GM18870 (cell line): Measurements from ENCODE around the gene RFPL2.

ENCODE experiments used
- ATAC-seq: cut with Tn5 transposase; IDR thresholded peaks from one replicate; pipeline ENCODE4 v1.9.1; 2021; ENCODE audit warnings: moderate library complexity; ENCODE audit not compliant: unreplicated experiment

Gene RFPL2

GRCh38 chr22:32204856-32205722, at the start of gene RFPL2:
TSS of gene RFPL2 (minus strand) at chr22:32205073. CDS start at chr22:32202451, 2,622 bp downstream.
- ATAC-seq = no peak

GRCh38 chr22:32249231-32249630, 44.4 kb upstream of the RFPL2 start:
- ATAC-seq = no peak

DNA sequence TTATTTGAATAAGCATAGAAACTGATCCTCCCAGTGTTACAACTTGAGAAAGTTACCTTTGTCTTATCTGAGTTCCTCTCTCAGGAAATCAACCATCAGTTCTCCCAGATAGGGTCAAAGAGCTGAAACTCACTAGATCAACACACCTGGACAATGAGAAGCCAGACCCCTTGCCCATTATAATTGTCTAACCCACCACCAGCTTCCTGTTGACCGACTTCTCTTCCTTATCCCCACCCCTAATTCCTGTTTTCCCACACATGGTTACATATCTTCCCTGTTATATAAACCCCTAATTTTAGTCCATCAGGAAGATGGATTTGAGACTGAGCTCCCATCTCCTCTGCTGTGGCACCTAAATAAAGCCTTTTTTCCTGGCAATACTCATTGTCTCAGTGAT, 43.4 kb upstream of the RFPL2 start:
- no peak for ATAC-seq

DNA sequence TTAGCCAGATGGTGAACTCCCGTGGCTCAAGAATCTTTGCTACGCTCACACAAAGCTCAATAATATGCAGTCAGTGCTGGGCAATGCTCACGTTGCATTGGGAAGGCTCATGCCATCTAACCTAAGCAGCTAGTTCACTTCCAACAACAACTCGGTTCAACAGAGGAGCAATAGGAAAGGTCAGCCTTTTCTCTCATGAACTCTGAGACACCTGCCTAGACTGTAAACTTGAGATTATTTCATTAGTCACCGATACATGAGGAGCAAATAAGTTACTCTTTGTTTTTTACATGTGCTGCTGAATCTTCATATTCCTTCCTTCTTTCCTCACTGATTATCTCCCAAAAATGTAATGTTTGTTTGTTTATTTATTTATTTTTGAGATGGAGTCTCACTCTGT, 41.3 kb upstream of the RFPL2 start:
- ATAC-seq = no peak

- ATAC-seq = no peak
These were observed 40.2 kb upstream of the RFPL2 start for GRCh38 chr22:32245042-32245441.

DNA sequence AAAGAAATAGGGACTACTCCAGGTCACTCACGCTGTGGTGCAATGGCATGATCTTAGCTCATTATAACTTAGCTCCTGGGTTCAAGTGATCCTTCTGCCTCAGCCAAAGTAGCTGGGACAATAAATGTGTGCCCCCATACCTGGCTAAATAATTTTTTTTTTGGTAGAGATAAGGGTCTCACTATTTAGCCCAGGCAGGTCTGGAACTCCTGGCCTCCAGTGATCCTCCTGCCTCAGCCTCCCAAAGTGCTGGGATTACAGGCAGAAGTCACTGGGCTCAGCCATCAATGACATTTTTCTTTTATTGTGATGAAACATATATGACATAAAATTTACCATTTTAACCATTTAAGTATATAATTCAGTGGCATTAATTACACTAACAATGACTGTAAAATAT, 39.7 kb upstream of the RFPL2 start:
- no peak for ATAC-seq

- ATAC-seq = no peak
These were observed 35.6 kb upstream of the RFPL2 start for GRCh38 chr22:32240461-32240860.

DNA sequence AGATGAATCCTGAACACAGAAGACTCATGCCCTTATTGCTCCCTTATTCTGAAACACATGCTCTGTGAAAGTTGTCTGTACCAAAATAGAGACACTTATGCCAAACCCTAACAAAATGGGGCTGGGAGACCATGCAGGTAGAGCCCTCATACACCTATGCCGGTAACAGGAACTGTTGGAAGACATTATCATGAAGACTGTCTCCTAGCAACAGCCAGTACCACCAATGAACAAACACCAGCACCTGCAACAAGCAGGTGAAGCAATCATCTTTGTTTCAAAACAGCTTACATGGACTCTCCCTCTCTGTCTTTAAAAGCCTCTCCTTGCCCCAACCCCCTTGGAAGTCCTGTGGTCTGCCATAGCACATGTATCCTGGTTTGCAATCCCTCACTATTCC, 33.0 kb upstream of the RFPL2 start:
- no peak for ATAC-seq

- no peak for ATAC-seq
These were observed 32.1 kb upstream of the RFPL2 start for GRCh38 chr22:32236970-32237369.

GRCh38 chr22:32233091-32233490, 28.2 kb upstream of the RFPL2 start:
- no peak for ATAC-seq

DNA sequence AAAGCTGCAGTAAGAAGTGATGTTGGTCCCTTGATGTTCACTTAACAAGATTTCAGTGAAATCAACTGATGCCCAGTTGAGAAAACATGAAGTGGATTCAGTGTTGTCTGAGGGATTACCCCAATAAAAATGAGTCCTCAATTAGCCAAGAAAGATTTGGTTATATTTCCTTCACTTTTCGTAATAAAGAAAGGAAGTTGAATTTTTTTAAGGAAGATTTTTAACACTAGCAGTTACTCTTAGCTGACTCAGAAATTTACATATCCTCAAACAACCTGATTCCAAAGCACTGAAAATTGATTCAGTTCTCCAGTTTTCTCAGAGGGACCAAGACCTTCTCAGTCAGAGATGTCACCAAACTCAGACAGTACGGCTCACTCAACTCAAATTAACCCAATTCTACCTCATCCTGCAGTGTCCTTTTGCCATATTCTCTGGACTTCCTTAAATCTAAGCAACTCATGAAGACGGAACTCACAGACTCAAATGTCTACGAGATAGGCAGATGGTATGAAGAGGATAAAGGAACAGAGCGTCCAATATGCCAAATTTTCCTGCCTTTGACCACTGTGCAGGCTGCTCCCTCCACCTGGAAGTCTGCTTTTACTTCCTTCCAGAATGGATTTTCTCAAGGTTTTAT, 27.4 kb upstream of the RFPL2 start:
- no peak for ATAC-seq

DNA sequence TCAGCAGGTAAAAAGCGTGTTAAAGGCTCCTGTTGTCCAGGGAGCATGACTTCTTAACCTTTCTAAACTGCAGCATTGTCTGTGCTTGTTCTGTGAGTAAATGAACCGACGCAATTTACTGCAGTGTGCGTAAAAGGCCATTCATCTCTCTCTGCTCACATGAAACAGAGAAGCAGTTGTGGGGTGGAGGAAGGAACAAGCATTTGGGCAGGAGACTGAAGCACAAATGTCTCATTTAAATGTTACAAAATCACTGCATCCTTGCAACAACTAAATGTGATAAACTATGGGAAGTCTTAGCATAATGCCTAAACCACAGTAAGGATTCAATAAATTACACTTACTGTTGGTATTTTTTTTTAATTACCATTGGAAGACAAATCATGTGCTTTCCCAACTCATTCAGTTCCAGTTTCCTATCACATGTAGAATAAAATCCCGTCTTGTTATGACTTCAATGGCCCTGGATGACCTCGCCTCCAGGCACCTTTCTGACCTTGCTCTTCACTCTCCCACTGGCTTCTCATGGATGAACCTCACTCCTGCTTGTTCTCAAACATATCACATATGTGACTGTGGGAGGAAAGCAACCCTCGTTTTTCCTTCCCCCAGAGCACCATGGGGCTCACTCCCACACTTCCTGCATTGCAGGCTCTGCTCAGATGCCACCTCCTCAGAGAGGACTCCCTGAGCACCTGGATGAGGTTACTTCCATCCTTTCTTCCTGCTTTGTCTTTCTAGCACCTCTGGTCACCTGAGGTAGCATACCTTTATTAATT, 21.6 kb upstream of the RFPL2 start:
- no peak for ATAC-seq

DNA sequence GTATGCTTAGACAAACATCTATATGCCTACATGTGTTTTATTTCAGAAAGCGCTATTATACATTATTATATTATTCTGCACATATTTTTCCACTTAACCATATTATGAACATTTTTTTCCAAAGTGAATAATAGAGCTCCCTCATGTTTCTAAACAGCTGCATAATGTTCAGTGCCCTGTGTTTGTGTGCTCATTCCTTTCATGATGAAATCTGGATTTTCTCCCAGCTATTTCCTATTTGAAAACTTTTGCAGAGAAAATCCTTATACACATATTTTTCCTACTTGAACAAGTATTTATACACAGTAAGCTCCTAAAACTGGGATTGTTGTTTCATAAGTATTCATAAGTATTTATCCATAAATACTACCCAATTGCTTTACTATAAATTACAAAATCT, 18.1 kb upstream of the RFPL2 start:
- ATAC-seq = no peak

DNA sequence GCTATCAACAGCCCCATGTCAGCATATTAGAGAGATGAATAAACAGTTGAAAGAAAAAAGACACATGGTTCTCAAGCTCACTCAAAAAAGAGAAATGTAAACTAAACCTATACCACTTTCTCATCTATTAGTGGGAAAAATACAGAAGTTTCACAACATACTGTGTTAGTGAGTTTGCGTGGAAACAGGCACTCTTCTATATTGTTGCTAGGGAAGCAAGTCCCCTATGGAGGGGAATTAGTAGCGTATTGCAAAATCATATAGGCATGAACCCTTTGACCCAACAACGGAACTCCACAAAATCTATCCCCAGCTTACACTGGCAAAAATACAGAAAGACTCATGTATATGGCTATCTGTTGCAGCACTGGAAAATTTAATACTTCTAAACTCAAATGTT, 14.2 kb upstream of the RFPL2 start:
- ATAC-seq = no peak

GRCh38 chr22:32218470-32218869, 13.6 kb upstream of the RFPL2 start:
- no peak for ATAC-seq

DNA sequence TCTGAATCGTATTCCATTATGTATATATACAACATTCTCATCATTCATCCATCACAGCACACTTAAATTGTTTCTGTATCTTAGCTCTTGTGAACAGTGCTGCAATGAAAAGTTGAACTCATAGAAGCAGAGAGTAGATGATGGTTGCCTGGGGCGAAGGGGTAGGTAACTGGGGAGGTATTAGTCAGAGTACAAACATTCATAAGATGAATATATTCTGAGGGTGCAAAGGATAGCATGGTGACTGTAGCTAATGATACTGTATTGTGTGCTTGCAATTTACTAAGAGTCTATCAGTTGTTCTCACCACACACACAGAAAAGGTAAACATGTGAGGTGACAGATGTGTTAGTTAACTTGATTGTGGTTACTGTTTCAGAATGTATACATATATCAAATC, 12.6 kb upstream of the RFPL2 start:
- no peak for ATAC-seq

DNA sequence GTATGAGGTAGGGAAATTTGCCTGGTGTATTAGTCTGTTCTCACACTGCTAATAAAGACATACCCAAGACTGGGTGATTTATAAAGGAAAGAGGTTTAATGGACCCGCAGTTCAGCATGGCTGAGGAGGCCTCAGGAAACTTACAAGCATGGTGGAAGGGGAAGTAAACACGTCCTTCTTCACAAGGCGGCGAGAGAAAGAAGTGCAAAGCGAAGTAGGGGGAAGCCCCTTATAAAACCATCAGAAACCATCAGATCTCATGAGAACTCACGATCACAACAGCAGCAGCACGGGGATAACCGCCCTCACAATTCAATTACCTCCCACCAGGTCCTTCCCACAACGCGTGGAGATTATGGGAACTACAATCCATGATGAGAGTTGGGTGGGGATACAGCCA, 12.0 kb upstream of the RFPL2 start:
- no peak for ATAC-seq

GRCh38 chr22:32211011-32211410, 6.1 kb upstream of the RFPL2 start:
- no peak for ATAC-seq

DNA sequence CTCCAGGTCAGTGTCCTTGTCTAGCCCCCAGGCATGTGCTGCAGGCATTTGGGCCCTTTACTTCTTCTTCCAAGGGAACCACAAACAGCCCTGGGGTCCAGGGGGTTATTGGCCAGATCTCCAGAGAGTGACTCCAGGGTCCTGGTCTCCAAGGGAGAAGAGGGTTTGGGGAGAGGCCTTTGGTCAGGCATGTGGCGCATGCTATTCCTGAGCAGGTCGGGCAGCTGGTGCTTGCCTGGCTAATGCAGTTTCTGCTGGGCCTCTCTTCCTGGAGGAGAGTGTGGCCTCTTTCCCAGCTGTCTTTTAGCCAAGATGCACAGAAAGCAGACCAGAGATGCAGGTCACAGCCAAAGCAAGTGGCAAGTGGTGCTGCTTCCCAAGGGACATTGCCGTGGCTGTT, 3.8 kb upstream of the RFPL2 start:
- ATAC-seq = no peak

DNA sequence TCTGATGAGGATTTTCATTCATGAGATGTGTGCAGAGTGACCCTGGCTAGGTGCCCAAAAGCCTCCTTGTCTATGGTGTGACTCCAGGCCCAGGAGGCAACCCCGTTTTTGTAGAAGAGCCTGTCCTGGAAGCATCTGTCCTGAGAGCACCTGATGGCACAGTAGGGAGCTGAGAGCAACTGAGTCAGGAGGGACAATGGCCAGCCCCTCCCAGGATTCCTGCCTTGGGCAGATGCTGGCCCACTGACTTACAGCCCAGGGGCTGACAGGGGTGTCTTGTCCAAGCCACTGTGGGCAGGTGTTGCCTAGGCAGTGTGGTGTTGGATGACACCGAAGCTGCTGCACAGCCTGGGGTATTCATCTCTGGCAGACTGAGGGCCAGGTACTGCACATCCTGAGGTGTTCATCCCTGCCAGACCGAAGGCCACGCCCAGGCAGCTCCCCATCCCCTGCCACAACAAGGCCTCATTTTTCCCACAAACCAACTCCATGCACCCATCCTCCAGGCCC, 3.2 kb upstream of the RFPL2 start:
- ATAC-seq = no peak
